GM19239 (cell line): ENCODE results near the gene CACNB4.
"Not testable (repeated sequence)": the region's sequence is repeated elsewhere in the genome, so short reads cannot be mapped to it uniquely, and the experiment has no call there.

Experiments used
- DNase-seq: peaks from one replicate; pipeline ENCODE4 v3.0.0; 2011; ENCODE audit warnings: low spot score; ENCODE audit not compliant: insufficient read length
- FAIRE-seq: peaks from 2 replicates; lab custom pipeline; 2011; peaks lifted over from hg19 to GRCh38; lab: Jason Lieb, UNC

The CACNB4 gene

DNA sequence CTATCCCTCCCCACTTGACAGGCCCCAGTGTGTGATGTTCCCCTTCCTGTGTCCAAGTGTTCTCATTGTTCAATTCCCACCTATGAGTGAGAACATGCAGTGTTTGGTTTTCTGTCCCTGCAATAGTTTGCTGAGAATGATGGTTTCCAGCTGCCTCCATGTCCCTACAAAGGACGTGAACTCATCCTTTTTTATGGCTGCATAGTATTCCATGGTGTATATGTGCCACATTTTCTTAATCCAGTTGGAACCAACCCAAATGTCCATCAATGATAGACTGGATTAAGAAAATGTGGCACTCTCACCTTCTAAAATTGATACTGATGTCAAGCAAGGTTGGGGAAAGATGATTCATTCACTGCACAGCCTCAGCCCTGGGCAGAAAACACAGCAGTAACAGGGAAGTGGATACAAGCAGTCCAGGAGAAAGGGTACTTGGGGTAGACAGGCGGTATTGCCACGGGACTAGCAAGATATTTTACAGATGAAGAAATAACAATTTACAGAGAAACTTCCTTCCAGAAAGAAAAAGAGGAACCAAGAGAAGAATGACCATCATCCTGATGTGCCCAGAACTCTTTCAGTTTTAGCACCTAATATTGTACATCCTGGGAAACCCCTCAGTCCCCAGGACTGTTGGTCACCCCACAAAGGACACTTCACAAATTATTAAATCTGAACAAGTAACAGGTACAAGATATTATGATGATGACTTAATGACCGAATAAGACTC lies 68.1 kb downstream of the CACNB4 start:
- peak; percentile 83 for FAIRE-seq
- DNase-seq = not testable (repeated sequence)

DNA sequence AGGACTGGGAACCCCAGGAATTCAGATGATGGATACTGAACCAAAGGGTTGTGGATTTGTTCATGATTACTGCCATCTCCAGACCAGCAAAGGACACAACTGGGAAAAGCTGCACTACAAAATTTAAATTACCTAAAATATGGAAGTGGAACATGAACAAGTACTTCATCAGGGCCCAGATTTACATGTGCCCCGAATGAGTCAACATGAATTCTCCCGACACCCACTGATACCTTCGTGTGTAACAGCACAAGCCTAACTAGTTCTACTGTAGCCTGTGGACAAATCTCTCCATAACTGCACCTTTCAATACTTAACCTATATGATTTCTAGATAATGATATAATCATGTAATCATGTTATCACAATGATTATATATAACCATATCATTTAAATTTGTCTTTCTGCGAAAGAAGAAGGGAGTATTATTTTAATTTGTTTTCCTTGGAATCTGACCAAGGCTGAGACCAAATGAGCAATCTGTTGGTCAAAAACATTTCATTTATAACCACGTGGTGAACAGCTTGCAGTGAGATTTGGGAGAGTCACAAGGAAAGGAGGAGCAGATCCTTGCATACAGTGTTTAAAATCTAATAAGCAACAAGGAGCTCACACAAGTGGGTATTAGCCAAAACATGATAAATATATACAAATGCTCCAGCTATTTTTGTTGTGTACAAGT lies 70.5 kb downstream of the CACNB4 start:
- FAIRE-seq (peak; percentile 42), DNase-seq (no peak)

DNA sequence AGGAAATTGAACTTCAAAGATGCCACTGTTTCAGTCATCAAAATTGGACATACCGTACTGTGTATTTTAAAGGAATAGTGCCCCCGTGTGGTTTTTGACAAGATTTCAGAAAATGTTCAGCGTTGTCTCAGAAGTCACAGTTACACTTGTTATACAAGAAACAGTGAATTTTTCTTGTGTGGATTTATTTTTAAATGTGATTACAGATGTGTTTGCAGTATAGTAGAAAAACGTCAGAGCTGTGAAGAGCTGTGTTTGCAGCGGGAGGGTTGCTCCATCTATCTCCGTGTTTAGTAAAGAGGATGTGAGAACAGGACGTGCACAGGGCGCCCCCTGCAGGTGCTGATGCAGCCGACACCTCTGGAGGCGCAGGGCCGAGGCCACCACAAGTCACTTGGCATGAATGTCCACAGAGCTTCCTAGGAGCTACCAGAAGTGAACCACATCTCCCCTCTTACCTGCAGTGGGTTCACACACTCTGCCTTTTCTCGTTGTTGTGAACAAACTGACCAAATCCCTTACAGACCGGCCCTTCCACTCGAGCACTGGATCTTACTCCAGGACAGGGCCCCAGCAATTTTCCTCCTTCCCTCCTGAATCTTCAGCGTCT lies 73.1 kb downstream of the CACNB4 start:
- peak; percentile 89 for FAIRE-seq
- DNase-seq = no peak

DNA sequence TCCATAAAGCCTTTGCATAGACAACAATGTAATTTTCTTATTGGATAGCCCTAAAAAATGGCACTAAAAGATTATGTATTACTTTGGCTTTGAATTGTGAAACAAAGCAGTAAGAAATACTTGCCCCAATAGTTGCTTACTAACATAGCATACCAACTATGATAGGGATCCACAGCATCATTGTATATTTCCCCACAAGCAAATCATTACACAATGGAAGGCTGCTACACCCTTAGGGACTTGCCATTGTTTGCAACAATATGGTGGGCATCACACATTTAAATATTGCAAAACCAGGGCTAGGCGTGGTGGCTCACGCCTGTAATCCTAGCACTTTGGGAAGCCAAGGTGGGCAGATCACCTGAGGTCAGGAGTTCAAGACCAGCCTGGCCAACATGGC lies 74.4 kb downstream of the CACNB4 start:
- FAIRE-seq (no peak), DNase-seq (no peak)

DNA sequence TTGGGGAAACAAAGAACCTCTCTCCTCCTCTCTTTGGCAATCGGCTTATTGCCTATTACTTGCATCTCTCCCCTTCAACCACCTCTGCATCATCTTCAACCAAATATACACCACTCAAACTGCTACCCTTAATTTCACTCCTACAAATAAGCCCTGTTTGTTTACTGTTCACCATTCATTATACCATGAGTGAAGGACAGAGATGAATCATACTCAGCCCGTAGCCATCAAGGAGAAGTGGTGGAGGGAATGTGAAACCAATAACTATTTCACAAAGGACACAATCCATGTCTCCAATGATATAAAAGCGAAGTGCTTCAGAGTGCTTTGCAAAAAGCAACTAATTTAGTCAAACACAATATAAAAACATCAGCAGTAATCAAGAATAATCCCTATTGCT lies 76.8 kb downstream of the CACNB4 start:
- DNase-seq = no peak
- FAIRE-seq = no peak

DNA sequence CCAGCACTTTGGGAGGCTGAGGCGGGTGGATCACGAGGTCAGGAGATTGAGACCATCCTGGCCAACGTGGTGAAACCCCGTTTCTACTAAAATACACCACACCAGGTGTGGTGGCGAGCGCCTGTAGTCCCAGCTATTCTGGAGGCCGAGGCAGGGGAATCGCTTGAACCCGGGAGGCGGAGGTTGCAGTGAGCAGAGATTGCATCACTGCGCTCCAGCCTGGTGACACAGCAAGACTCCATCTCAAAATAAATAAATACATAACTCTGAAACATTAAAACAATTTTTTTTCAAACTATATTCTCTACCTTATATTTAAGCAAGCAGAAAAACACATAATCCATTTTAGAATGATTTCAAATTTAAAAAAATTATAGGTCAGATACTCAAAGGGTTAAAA lies 77.8 kb downstream of the CACNB4 start:
- DNase-seq, FAIRE-seq: not testable (repeated sequence)

DNA sequence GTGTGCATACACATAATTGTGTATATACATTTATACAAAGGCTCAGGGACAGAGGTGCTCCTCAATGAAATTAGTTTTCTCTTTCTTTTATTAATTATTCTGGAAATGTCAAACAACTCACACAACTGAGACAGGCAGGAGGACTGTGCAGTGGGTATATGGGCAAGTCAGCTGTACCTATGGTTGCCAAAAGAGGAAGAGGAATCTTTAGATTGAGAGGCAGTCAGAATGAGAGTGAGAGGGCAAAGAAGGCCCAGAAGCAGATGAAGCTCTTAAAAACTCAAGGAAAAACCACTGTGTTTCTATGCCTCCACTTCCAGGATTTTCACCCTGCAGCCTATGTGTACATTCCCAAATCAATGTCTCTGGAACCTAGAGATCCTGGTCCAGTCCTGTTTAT lies 79.1 kb downstream of the CACNB4 start:
- no peak for DNase-seq
- FAIRE-seq = no peak

DNA sequence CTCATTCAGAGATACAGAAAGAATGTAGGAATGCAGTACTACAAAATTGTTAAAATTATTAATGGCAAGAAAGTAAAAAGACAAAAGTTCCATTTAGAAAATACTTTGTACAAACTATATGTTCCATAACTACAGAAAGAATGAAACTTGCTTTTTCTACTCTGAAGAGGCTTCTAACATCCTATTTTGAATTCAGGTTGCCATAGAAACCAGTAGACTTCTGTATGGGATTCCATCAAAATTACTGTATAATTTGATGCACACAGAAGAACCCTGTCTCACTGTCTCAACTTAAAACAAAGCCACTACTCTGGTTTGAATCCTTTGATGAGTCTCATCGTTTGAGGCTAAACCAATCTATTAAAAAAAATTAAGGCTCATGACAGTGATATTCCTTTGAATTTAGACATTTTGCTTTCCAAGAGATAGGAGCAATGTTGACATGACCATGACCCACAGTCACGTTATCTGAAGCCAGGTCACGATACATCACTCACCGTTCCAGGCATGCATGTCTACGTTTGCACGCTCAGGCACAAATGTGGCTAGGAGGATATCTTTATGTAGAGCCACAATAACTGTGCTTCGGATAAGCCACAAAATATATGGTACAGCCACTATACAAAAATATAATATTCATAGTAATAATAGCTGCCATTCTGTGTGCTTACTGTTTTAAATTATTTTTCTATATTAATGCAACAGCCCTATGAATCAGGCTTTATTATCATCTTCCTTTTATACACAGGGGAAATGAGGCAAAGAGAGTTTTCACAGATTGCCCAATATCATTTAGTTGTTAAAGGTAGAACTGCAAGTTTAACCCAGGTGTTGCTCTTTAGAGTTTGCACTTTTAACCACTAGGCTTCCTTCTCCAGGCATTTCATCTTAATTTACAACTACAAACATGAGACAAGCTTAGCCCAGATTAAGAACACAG lies 82.4 kb downstream of the CACNB4 start:
- FAIRE-seq (no peak), DNase-seq (no peak)

DNA sequence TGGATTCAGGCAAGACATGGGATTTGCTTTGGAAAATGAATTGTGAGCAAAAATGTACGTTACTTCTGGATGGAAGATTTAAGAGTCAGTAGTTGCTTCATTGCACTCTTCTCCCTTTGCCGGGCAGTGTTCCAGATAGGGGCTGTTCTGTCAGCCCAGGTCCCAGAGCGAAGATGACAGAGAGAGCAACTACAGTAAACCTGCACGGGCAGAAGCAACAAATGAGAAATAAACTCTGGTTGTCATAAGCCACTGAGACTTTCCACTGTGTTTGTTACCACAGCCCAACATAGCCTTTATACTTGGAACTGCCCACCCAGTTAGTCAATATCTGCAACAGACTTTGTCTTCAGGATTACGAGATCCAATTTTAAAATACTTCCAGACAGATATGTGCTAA lies 83.3 kb downstream of the CACNB4 start:
- DNase-seq = no peak
- FAIRE-seq = no peak

DNA sequence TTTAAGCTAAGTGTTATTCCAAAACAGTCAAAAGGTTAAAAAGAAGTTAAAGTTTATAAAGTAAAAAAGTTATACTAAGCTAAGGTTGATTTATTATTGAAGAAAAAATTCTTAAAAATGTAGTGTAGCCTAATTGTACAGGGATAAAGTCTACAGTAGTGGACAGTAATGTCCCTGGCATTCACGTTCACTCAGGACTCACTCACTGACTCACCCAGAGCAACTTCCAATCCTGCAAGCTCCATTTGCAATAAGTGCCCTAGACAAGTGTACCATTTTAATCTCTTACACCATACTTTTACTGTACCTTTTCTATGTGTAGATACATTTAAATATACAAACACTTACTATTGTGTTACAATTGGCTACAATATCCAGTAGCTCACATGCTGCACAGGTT lies 86.1 kb downstream of the CACNB4 start:
- no peak for DNase-seq
- FAIRE-seq = no peak

DNA sequence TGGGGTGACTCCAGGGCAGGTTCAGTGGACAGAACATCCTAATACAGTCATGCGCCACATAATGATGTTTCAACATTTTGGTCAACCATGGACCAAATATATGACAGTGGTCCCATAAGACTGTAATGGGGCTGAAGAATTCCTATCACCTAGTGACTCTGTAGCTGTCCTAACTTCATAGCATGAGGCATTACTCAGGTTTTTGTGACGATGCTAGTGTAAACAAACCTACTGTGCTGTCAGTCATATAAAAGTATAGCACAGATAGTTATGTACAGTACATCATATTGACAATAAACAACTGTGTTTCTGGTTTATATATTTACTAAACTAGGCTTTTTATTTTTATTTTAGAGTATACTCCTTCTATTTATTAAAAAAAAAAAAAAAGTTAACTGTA lies 87.1 kb downstream of the CACNB4 start:
- DNase-seq (no peak), FAIRE-seq (no peak)

DNA sequence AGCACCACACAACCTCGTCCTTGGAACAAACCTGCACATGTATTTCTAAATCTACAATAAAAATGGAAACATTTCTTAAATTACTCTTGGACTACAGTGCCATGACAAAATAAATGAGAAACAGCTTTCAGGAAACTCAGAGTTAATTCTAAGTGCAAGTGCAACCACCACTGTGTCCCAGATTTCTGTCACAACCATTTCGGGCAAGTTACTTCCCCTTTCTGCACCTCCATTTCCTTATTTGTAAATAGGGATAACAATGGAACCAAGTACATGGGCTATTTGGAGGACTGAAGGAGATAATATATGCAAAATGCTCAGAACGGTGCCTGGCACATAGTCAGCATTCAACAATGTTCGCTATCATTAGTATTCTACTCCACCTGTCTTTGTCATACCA lies 93.2 kb downstream of the CACNB4 start:
- no peak for DNase-seq
- FAIRE-seq = no peak

DNA sequence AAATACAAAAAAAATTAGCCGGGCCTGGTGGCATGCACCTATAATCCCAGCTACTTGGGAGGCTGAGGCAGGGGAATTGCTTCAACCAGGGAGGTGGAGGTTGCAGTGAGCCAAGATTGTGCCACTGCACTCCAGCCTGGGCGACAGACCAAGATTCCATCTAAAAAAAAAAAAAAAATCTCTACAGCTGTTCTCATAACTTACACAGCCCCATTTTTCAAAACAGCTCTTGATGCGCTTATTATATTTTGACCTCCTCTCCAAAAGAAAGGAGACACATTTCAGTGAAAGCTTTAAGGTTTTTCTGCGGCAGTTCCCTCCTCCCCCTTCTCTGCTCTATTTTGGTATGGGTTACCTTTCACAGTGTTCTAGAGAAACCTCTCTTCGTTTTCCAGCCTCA lies 95.6 kb downstream of the CACNB4 start:
- DNase-seq, FAIRE-seq: not testable (repeated sequence)

DNA sequence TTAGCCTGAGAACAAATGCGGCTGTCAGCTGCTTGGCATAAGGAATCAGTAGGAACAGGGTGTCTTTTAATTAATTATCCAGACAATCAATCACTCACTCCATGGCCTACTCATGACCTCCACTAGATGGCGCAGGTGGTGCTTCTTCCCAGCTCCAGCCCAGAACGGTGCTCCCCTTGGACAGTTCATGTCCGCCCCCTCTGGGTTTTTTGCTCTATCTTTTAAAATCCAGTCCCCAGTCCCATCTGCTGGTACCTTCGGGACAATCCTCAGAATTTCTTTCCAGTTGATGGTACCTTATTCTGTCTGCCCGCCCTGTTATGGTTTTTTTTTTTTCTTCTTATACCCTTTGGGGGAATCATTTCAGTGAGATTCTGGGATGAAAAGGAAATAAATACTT lies 99.8 kb downstream of the CACNB4 start:
- peak; percentile 28 for DNase-seq

DNA sequence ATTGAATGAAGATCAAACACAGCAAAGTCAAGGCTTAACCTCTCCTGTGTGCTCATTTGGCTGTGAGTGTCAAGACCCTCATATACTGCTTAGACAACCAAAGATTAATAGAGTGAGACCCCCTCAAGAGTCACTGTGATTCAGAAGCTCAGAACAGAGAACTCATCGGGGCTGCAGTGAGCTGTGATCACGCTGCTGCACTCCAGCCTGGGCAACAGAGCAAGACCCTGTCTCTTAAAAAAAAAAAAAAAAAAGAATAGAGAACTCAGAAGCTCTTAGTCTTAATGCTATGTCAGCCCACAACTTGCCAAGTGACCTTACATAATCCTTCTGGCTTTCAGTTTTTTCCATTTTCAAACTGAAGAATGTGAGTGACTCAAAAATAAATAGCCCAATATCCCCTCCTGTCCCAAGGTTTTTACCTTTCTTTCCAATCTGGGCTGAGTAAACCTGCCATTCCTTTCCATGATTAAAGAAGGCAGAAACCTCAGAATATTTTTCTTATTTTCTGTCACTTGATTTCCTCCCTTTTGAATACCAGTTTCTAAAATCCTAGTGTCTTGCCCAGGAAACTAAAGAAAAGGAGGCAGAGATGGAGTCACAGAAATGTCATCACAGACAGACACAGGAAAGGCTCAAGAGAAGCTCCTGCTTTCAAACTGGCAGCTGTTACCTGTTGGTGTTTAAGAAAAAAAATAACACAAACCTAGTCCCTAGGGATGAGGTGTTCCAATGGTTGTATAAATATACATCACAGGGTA lies 102.4 kb downstream of the CACNB4 start:
- no peak for FAIRE-seq
- DNase-seq = no peak

More for the DNA sequence above, 99.8 kb downstream of the CACNB4 start:
- no peak for FAIRE-seq

DNA sequence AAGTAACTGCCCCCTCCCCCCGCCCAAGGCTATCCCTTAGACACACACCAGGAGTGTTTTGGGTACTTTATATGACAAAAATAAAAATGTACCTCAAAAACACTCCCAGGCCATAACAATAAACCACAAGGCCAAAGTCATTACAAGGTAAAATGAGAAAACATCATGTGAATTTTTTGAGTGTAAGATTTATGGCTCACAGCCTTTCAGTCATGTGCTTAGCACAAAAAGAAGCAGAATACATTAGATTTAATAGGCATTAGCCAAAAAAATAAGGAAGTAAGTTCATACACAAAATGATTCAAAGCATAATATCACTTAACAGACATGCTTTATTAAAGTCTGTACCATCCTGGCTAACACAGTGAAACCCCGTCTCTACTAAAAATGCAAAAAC lies 103.7 kb downstream of the CACNB4 start:
- DNase-seq = no peak
- FAIRE-seq = no peak

DNA sequence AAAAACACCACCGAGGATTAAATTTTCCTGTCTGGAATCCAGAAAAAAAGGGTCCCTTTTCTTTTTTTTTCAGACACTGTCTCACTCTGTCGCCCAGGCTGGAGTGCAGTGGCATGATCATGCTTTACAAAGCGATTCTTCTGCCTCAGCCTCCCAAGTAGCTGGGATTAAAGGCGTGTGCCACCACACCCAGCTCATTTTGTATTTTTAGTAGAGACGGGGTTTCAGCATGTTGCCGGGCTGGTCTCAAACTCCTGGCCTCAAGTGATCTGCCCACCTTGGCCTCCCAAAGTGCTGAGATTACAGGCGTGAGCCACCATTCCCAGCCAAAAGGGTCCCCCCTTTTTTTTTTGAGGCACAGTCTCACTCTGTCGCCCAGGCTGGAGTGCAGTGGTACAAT lies 104.7 kb downstream of the CACNB4 start:
- not testable (repeated sequence) for DNase-seq, FAIRE-seq

DNA sequence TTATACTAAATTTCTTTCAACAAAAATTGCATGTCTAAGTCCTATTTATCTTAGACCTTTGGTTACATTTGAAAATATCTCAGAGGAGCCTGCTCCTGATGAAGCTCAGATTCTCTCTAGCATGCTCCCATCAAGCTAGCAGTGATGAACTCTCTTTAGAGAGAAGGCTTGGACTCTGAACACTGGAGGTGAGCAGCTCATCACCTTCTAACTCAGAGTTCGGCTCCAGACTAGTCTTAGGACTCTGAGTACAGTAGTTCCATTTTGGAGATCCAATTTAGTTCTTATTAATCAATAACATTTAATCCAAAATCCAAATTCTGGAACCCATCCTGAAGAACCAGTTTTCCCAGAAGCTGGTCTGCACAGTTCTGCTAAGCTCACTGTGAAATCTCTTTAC lies 107.8 kb downstream of the CACNB4 start:
- DNase-seq (no peak), FAIRE-seq (no peak)

DNA sequence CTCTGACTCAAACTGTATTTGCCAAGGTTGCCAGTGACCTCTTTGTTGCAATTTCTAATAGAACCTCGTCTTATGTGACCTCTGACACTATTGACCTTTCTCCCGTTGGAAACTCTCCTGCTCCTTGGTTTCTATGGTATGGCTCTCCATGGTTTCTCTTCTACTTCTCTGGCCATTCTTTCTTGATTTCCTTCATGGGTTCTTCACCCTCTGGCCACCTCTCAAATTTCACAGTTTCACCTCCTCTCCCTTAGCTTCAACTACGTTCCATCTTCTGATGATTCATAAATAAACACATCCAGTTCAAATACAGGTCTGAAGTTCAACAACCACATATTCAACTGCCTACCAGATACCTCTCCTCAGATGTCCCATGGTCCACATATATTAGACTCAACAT lies 109.5 kb downstream of the CACNB4 start:
- DNase-seq = no peak
- no peak for FAIRE-seq

DNA sequence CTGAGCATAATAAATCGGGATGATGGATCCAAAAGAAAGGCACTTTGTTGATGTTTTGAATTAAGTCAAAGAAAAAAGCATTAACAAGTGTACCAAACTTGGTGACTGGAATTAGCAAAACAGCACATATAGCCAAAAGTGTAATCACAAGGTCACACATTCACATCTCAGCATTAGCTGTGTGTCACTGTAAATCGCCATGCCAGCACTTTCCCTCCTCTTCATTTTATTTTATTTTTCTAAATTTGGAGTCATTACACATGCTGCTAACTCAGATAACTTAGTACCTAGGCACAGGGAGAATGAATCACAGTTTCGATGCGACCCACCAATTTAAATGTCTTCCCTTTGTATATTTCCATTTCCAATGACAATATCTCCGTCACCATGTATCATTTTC lies 111.4 kb downstream of the CACNB4 start:
- DNase-seq = no peak
- FAIRE-seq = no peak
